ENCODE measurements around the gene GLYATL1.

GLYATL1 gene

DNA sequence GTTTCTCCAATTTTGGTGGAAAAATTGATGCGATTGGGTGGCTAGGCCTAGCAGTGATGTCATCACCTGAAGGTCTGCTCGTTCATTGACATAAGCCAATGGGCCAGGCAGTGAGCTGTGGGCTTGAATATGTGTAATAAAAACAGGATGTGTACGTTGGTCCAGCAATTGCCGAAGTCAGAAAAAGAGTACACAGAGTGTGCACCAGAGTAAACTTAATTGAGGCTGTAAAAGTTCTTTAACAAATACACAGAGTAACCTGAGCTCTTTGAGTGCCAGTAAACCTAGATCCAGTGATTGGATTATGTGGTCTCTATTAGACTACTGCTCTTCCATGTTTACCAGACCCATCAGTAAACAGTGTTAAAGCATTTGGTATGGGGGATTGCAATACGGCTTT, 13.0 kb upstream of the GLYATL1 start:
- in situ Hi-C loops (cut with HindIII; ENCODE audit: low sequenced_read_pairs): no loop called here

DNA sequence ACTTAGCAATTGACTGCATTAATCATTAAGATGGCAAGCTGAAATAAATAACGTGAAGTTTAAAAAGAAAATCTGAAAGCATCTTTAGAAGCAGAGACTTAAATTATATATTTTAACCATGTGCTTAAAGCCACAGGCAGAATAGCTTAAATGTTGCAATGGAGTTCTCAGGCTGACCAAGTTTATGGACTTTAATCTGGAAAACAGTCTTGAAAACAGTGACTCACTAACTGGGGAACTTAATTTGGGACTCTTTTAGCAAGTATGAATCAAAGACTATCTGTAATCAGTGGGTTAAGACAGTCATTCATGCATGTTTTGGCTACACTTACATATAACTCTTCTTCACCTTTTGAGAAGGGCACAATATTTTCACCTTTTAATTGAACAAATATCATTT, 12.6 kb upstream of the GLYATL1 start:
- in situ Hi-C loops (cut with HindIII; ENCODE audit: low sequenced_read_pairs): no loop called here

DNA sequence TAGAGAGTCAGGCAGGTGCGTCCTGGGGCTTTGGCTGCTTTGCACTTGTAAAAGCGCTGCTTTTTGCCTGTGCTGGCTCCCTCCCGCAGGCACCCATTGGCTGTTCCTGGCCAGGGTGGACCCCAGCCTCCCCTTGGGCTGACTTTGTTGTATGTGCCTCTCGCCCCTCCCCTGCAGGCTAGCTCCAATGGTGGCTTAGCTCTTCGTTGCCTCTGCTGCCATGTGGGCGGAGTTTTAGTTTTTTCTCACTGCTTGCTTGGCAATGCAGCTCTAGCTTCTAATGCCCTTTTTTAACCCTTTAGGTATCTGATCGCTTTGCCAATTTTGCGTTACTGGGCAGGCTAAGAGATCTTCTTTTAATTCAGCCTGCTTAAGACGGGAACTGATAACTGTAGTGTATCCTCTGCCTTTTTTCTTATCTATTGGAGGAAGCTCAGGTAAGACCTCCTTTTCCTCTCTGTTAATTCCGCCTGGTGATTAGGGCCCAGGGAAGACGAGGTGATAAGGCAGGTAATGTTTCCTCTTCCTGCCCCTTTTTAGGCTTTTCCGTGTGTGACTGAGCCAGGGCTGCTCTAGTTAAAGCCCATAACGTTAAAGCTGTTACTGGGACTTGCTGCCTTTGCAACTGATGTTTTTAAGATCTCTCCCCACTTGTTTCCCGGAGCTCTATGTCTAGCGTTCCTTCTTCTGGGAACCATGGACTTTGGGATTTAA, 11.7 kb upstream of the GLYATL1 start:
- in situ Hi-C loops (cut with HindIII; ENCODE audit: low sequenced_read_pairs): no loop called here

DNA sequence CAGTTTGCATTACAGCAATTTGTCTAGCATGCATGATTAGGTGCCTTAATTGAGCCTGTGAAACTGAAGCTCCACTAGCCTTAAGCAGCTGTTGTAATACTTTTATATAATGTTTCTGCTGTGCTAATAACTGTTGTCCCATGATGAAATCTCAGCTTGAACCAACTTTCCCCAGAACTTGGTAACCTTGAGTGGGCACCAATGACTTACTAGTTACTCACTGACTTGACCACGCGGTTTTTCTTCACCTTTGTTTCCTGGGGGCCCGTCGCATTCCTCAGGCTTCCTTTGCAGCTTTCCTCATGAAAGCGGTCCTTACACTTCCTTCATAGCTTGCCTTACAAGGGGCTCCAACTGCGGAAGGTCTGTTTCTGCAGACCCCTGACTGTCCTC, 11.2 kb upstream of the GLYATL1 start:
- in situ Hi-C loops (cut with HindIII; ENCODE audit: low sequenced_read_pairs): no loop called here

DNA sequence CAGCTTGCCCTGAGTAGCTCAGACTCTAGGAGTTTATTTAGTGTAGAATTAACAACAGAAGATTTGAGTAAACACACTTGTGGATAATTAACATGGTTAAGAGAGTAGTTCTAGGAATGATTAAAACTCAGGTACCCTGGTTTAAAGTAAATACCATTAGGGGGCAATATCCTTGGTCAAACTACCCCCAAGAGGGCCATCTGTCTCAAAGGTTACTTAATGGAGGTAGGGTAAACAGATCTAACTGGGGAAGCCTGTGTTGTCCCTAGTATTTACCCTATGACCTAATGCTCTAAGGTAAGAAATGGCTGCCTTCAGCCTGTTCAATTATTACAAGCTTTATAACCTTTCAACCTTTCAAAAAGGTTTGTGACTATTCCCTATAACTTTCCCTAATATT, 10.6 kb upstream of the GLYATL1 start:
- in situ Hi-C loops (cut with HindIII; ENCODE audit: low sequenced_read_pairs): no loop called here

DNA sequence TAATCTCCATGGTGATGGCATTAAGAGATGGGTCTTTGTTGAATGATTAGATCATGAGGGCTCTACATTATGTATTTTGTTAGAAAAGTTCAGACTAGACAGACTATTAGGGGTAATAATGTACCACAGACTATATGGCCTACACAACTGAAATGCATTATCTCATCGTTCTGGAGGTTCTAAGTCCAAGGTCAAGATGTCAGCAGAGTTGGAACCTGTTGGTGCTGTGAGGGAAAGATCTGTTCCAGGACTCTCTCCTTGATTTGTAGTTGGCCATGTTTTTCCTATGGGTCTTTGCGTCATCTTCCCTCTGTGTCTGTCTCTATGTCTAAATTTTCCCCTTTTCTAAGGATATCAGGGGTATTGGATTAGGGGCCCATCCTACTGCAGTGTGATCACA, 8.4 kb upstream of the GLYATL1 start:
- in situ Hi-C loops (cut with HindIII; ENCODE audit: low sequenced_read_pairs): no loop called here

DNA sequence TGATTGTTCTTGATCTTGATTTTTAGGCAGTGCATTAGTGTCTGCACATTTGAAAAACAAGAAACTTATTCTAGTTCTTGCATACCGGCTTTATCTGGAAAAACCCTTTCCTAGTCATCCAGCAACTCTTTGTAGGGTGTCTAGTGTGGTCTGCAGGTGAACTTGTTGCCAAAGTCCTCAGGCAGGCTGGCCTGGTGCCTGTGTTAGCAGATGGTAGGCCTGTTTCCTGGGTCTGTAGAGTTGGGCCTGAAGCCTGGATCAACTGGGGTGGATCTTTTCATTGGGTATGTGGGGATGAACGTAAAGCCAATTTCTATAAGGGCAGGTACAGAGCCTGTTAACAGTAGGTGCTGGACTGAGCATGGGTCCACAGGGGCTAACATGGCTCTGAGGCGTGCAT, 5.6 kb upstream of the GLYATL1 start:
- in situ Hi-C loops (cut with HindIII; ENCODE audit: low sequenced_read_pairs): no loop called here

DNA sequence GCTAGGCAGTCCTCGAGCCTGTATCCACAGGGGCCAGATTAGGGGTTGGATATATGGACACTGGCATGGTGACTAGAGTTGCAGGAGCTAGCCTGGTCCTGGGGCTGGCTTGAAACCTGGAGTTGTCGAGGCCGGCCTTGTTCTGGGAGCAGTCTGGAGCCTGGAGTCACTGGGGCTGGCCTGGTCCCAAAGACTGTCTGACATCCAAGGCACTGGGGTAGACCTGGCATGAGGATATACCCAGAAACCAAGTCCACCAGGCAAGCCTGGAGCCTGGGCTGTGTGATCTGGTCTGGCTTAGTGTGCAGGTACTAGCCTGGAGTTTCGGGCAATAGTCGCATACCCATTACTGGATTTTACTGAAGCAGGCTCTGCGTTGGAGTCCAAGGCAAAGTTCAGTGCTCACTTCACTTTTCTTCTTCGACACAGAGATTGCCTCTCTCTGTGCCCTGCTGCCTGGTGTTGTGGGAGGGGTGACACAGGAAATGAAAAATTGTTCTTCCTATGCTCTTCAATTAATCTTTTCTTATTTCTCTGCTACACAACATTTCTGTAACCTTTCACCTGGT, 4.3 kb upstream of the GLYATL1 start:
- in situ Hi-C loops (cut with HindIII; ENCODE audit: low sequenced_read_pairs): no loop called here

DNA sequence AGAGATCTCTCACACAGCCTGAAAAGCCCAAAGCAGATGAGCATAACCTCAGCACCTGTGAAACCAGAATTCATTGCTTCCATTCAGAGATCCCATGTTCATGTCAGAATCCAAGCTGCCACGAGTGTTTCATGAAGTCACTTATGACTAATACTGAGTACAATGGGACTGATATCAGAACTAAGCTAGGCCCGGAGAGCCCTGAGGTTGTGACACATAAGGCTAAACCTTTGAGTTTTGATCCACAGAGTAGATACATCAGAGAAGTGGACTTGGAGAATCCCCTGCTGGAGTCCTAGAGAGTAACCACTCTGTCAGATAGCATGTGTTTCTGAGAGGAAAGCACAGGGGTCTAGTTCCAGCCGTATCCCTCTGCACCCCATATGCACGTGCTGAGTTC, 890 bp upstream of the GLYATL1 start:
- in situ Hi-C loops (cut with HindIII; ENCODE audit: low sequenced_read_pairs): no loop called here

DNA sequence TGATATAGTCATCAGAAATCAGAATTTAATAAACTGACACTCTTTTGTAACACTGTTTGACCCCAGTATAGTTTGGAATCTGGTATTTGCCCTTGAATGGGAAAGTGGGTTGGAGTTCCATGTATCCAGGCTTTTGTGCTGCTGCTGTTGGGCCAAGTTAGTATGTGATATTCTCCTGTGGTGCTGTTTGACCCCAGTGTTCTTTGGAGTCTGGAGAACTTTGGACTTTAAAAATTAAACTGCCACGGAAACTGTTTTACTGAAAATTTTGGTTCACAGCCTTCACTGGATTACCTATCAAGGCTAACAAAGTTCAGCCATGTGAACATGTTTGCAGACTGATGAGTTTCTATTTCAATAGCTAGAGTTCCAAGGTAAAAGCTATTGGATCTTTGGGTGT, 740 bp downstream of the GLYATL1 start:
- in situ Hi-C loops (cut with HindIII; ENCODE audit: low sequenced_read_pairs): no loop called here

DNA sequence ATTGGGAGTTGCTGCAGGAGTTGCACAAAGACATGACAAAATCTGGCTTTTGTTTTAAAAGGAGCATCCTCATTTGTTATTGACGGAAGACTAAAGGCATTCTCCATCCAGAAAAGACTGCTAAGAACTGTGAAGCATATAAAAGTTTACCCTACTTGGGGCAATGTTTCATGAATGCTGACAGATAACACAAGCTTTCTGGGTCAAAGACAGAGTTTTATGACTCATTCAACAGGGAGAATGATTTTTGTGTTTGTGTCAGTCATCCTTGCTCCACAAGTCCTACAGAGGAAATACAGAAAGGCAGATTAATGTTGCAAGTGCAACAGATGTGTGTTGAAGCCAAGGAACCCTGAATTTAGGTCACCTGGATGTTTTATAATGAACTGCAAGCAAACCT, 2.5 kb downstream of the GLYATL1 start:
- in situ Hi-C loops (cut with HindIII; ENCODE audit: low sequenced_read_pairs): no loop called here

DNA sequence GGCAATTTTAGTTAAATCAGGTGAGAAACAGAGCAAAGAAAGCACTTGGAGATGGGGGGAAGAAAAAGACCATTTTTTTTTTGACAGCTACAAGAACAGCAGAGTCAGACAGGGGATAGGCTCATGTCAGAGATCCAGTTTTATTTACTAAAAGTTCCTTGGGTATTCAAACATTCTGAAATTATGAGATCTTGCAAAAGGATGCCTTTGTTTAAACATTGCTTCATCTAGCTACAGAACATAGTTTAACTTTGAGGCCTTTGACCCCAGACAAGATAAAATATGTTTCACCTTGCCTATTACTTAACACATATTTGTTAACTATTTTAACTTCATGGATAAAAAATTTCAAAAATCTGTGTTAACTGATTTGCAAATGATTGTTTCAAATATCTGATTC, 6.4 kb downstream of the GLYATL1 start:
- in situ Hi-C loops (cut with HindIII; ENCODE audit: low sequenced_read_pairs): no loop called here

DNA sequence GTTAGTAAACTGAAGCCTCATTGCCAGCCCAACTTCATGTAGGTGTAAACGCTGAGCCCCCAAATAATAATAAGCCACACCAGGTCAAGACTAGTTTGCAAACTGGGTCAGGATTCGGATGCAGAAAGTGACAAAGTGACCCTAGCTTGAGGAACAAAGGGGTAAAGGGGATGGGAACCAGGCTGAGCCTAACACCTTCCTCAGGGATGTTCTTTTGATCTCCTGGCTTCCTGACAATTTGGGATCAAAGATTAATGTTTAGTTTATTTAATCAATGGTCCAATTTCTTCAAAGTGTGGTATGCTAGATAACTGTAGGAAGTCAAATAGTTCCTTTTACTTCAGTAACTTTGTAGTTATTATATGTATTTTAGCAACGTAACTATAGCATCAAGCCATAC, 9.9 kb downstream of the GLYATL1 start:
- in situ Hi-C loops (cut with HindIII; ENCODE audit: low sequenced_read_pairs): no loop called here

DNA sequence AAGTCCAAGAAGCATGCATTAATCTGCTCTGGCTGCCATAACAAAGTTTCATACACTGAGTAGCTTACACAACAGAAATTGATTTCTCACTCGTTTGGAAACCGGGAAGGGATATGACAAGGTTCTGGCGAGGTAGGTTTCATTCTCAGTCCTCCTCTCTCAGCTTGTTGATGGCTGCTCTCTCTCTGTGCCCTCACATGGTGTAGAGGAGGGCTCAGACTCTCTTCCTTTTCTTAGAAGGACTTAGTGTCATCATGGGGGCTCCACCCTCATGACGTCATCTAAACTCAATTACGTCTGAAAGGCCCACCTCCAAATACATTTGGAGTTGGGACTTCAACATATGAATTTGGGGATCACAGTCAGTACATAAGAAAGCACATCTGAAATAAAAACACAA, 18.6 kb downstream of the GLYATL1 start:
- in situ Hi-C loops (cut with HindIII; ENCODE audit: low sequenced_read_pairs): no loop called here

DNA sequence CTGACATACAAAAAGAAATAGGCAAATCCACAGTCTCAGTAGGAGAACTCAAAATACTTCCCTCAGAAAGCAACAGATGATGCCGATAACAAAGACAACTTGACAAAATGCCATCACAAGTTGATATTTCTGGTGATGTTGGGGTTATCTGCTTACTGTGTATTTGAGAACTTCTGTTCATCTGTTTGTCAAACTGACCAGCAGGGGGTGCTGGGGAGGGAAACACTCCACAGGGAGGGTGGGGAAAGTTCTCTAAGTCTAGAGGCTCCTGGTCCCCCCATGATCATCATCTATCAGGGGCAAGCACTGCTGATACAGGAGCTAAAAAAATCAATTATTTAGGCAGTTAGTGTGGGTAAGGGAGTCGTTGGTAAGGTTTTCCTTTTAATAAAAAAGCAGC, 19.2 kb downstream of the GLYATL1 start:
- in situ Hi-C loops (cut with HindIII; ENCODE audit: low sequenced_read_pairs): no loop called here

DNA sequence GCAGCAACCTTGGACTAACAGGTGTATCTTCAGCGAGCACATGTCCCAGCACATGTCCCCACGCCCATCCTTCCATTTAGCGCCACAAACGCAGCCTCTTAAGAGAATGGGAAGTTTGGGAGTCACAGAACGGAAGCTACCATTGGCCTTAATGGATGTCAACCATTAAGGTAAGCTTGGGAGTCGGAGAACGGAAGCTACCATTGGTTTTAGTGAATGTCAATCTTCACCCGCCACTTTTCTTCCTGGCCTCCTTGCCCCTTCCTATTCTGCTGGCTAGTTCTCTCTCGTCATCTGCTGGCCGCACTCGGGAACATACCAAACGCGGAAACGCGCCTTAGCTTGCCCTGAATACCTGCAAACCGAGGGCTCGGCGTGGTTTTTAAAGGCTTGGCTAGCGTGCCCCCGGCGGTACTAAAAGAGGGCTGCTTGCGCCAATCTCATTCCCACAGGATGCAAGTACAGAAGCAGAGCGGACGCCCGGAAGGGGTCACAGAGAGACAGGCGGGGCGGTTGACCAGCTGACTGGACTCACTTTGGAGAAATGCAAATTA, 24.3 kb downstream of the GLYATL1 start:
- in situ Hi-C loops (cut with HindIII; ENCODE audit: low sequenced_read_pairs): no loop called here

DNA sequence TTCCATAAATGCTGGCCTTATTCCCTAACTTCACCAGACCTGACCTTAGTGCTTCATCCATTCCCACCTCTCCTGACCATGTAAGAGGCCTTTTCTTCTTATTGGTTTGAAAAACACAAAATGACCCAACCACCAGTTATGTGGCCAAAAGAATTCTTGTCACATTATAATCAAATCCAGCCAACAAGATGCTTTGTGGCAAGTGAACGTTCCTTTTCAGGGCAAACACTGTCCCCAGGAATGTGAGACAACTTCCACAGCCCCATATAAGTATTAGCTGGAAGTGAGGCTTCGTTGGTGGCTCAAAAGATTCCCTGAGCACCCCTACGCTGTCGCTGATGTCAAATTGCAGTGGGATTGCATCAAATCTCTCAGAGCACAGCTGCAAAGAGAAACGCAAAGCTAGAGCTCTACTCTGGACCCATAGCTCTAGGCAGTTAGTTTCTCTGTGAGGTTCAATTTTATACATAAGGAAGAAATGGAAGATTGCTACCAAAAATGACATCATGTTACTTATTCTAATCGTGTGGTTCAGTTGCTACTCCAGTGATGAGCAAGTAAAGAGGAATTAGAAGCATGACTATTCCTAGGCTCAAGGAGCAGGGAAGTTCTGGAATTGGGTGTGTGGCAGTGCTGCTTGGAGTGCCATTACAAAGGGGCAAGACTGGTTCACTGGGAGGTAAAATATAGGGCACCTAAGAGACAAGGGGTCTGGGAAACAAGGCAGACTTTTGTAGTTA, 26.1 kb downstream of the GLYATL1 start:
- in situ Hi-C loops (cut with HindIII; ENCODE audit: low sequenced_read_pairs): no loop called here

DNA sequence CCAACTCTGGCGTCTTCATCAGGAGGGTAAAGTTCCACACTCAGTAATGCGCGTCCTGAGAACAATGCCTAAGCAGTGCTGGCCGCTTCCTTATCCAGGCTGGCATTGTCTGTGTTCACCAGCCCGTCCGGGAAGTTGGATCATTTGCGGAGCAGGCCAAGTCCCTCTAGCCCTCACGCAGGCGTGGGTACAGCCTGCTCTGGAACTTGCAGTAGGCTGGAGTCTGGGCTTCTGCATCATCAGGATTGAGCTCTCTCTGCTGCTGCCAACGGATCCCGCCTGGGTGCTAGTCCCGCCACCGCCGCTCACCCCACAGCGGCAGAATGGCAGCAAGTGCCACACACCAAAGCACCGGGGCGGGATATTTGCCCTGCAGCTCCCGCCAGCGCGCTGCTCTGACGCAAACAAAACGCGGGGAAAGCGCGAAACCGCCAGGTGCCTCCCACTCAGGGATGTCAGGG, 29.0 kb downstream of the GLYATL1 start:
- in situ Hi-C loops (cut with HindIII; ENCODE audit: low sequenced_read_pairs): no loop called here

DNA sequence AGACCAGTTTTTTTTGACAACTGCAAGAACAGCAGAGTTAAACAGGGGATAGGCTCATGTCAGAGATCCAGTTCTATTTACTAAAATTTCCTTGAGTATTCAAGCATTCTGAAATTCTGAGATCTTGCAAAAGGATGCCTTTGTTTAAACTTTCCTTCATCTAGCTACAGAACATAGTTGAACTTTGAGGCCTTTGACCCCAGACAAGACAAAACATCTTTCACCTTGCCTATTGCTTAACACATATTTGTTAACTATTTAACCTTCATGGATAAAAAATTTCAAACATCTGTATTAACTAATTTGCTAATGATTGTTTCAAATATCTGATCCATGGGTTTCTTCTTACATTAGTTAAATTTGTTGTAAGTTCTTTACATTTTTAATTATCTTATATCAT, 38.2 kb downstream of the GLYATL1 start:
- in situ Hi-C loops (cut with HindIII; ENCODE audit: low sequenced_read_pairs): no loop called here

DNA sequence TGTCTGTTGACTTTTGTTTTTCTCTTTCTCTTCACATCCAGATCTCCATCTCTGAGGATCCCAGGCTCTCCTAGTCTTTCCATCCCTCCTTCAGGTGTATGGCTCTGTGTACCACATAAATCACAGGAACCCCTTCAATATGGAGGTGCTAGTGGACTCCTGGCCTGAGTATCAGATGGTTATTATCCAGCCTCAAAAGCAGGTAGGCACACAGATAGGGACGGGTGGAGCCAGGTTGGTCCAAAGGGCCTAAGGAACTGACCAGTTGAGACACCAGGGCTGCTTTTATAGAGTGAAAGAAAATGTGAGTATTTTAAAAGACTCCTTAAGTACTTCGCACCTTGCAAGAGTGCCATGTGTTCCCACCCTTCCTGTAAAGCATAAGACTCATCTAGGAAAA, 39.9 kb downstream of the GLYATL1 start:
- in situ Hi-C loops (cut with HindIII; ENCODE audit: low sequenced_read_pairs): no loop called here

DNA sequence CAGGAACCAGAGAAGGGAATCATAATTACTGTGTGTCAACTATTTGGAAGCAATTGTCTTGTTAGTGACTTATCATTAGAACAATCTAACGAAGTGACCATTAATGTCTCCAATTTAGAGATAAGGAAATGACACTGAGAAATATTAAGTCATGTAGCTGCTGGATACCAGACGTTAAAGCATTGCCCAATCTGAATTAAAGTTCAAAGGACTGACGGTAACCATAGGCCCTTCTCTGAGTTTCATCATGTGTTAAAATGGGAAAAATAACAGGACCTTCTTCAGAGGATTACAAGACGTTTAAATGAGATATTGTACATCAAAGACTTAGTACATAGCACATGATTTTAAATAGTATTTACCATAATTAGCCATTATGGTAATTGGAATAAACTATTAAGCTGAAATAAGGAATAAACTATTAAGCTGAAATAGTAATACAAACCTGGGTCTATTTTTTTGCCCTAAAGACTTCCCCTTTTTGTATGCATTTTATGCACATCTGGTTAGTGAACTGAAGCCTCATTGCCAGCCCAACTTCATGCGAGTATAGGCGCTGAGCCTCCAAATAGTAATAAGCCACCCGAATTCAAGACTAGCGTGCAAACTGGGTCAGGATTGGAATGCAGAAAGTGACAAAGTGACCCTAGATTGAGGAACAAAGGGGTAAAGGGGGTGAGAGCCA, 41.0 kb downstream of the GLYATL1 start:
- in situ Hi-C loops (cut with HindIII; ENCODE audit: low sequenced_read_pairs): no loop called here
